ENCODE measurements around the gene PIGBOS1. TPM values are rescaled to one million over a fixed set of nuclear protein-coding genes. Genes with fewer than 3 reads are reported as not detected.

PIGBOS1 gene
- total and polyA plus RNA-seq, 9 of the 15 experiments (the other 6 are each of a cell fraction or from before 2014, with no cell fraction given), result 25.2 to 76.2 (median 46.0) TPM

GRCh38 chr15:55289011-55289745 is 29.7 kb downstream of the PIGBOS1 start (continued):
- TF ChIP-seq ZNF140 (CRISPR knock-in tag; IDR thresholded peaks at IDR 0.05) (no peak), PKNOX1 (IDR thresholded peaks at IDR 0.05) (peak; percentile 62), POLR2AphosphoS5 (IDR thresholded peaks at IDR 0.05; ENCODE audit: control insufficient read depth, insufficient read depth, low read depth, low read length) (no peak), ELK3 (CRISPR knock-in tag; IDR thresholded peaks at IDR 0.05) (no peak), TFE3 (CRISPR knock-in tag; IDR thresholded peaks at IDR 0.05) (no peak), TCF7L2 (IDR thresholded peaks at IDR 0.05; ENCODE audit: low read depth, low read length) (no peak), ILK (tag; IDR thresholded peaks at IDR 0.05; ENCODE audit: borderline replicate concordance, low read depth) (no peak), RNF2 (IDR thresholded peaks at IDR 0.05) (no peak), ZNF431 (CRISPR knock-in tag; IDR thresholded peaks at IDR 0.05) (peak; percentile 50; the same call in 1 of the 2 replicates), PHF21A (IDR thresholded peaks at IDR 0.05; ENCODE audit: borderline replicate concordance, low read depth) (no peak), DPF2 (IDR thresholded peaks at IDR 0.05) (no peak), ZNF174 (CRISPR knock-in tag; IDR thresholded peaks at IDR 0.05) (no peak), CC2D1A (IDR thresholded peaks at IDR 0.05) (no peak), PHF8 (IDR thresholded peaks at IDR 0.05; ENCODE audit: borderline replicate concordance, low read length) (peak; percentile 44; the same call in 1 of the 2 replicates), ZFP91 (CRISPR knock-in tag; IDR thresholded peaks at IDR 0.05) (no peak), MNT (conservative IDR thresholded peaks at IDR 0.05) (peak in 1 of 2 experiments; percentile 13; a peak in 1 of 4 replicates), ZC3H11A (IDR thresholded peaks at IDR 0.05; ENCODE audit: low read depth, low read length) (no peak), PRMT5 (CRISPR knock-in tag; IDR thresholded peaks at IDR 0.05) (no peak), U2AF1 (optimal IDR thresholded peaks at IDR 0.05; ENCODE audit: low read depth, low read length) (peak; percentile 14), MAX (CRISPR knock-in tag; IDR thresholded peaks at IDR 0.05) (peak; percentile 45)
